Activated T-helper 17 cell treated with anti-CD3 and anti-CD28 coated beads, Interleukin-2, amount 50 U/mL, for 72 hours (primary cell): Measurements from ENCODE around the gene SH2D7. TPM values are rescaled to one million over a fixed set of nuclear protein-coding genes. Genes with fewer than 3 reads are reported as not detected.

Source experiments
- ATAC-seq: fragments of 150-1000 bp; cut with Tn5 transposase; replicated peaks from 2 replicates; pipeline ENCODE4 v1.10.0; 2021; ENCODE audit warnings: mild to moderate bottlenecking, moderate library complexity
- H3K27ac Mint-ChIP-seq: one replicate; pipeline ENCODE4 v1.8.0; 2022; ENCODE audit warnings: mixed read lengths
- H3K27me3 Mint-ChIP-seq: one replicate; pipeline ENCODE4 v1.8.0; 2022; ENCODE audit warnings: mixed read lengths
- H3K36me3 Mint-ChIP-seq: one replicate; pipeline ENCODE4 v1.8.0; 2022; ENCODE audit warnings: low read depth, mild to moderate bottlenecking, mixed read lengths
- H3K4me1 Mint-ChIP-seq: one replicate; pipeline ENCODE4 v1.8.0; 2022; ENCODE audit warnings: mixed read lengths
- H3K4me3 Mint-ChIP-seq: one replicate; pipeline ENCODE4 v1.8.0; 2022; ENCODE audit warnings: mild to moderate bottlenecking, mixed read lengths
- H3K9me3 Mint-ChIP-seq: one replicate; pipeline ENCODE4 v1.8.0; 2022; ENCODE audit warnings: mixed read lengths
- total RNA-seq, 2 donors: library from RNA; stranded (reverse); gene quantifications; one replicate each; pipeline ENCODE4 v1.2.3, GENCODE V29; 2022

The SH2D7 gene
- total RNA-seq, 2 donors from 2014 or later = not detected

DNA sequence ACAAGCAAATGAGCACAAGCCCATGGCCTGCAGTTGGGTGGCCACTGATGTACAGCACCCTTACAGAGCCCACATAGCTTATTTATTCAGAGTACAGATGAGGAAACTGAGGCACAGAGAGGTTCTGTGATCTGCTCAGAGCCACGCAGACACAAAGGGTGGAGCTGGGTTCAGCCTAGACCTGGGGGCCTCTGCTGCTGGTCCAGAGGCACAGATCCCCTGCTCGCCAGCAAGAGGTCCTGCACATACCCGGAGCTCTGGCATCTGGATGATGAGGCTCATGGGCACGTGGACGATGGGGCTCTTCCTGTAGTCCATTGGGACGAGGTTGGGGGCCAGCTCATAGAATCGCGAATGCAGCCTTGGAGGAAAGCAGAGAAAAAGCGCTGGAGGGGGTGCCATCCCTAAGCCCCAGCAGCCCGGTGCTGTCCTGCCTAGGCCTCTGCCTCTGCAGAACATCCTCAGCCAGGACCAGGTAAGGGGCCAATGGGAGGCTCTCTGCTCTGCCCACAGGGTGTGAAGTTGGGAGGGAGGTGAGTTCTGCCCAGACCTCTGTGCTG is 18.6 kb downstream of the SH2D7 start:
- H3K36me3 Mint-ChIP-seq = no peaks in the 10 kb centered on the region
- H3K4me3 Mint-ChIP-seq = no peak overlapping the region
- H3K27ac Mint-ChIP-seq = no peak overlapping the region
- H3K9me3 Mint-ChIP-seq = no peaks in the 10 kb centered on the region
- ATAC-seq = no peak
- no peaks in the 10 kb centered on the region for H3K27me3 Mint-ChIP-seq
- peaks cover 6% of the 10 kb centered on the region for H3K4me1 Mint-ChIP-seq

DNA sequence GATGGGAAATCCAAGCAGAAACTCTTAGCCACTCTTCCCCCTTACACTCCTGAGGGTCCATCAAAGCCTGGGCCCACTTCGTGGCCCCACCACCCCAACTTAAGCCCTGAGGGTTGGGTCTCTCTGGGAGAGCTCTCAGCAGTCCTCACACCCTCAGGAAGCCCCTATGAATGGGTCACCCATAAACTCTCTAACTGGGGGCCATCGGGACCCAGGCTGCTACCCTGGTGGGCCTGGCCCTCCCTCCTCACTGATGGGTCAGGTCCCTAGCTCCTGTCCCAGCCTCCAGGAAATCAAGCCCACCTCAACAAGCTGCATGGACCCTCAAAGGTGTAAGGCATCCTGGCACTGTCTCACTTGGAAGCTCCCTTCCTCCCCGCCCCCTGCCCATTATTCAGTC is 19.4 kb downstream of the SH2D7 start:
- Mint-ChIP-seq H3K4me1 (no peaks in the 10 kb centered on the region), H3K36me3 (no peaks in the 10 kb centered on the region), H3K9me3 (no peaks in the 10 kb centered on the region), H3K4me3 (no peak overlapping the region), H3K27me3 (no peaks in the 10 kb centered on the region), H3K27ac (no peak overlapping the region)
- no peak for ATAC-seq

DNA sequence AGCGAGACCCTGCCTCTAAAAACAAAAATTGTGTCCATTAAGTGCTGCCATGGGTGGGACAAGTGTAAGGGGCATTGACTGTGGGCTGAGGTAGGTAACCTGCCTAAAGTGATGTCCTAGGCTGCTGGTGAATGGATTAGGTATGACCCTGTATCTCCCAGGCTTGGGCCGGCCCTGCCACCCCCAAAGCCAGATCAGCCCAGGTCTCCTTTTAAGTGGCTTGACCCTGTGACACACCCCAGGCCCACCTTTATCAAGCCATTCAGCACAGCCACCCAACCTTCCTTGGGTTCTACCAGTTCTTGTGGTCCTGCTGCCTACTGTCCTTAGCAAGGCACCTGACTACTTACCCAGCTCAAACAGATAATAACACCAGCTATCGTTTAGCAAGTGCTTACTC is 20.2 kb downstream of the SH2D7 start:
- Mint-ChIP-seq H3K9me3 (no peaks in the 10 kb centered on the region), H3K27ac (no peak overlapping the region), H3K4me1 (no peaks in the 10 kb centered on the region), H3K27me3 (no peaks in the 10 kb centered on the region), H3K4me3 (no peak overlapping the region), H3K36me3 (no peaks in the 10 kb centered on the region)
- ATAC-seq = no peak

DNA sequence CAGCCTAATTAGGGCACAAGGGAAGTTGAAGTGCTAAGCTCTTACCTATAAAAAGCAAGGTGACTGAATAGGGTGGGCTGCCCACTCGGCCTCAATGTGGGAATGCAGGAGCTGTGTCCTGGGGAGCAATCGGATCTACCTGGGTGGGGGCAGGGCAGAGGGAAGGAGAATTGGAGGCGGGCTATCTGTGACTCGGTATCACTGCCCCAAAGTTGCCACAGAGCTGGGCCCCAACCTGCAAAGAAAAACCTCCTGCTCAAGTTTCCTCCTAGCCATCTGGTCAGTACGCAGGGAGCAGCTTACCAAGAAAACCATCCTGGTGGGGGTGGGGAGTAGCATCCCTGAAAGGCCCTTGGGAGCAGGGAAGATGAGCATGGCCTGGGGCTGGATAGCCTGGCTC is 28.2 kb downstream of the SH2D7 start:
- Mint-ChIP-seq H3K4me3 (no peak overlapping the region), H3K27ac (no peak overlapping the region), H3K27me3 (no peaks in the 10 kb centered on the region), H3K4me1 (no peaks in the 10 kb centered on the region), H3K9me3 (no peaks in the 10 kb centered on the region), H3K36me3 (no peaks in the 10 kb centered on the region)
- no peak for ATAC-seq

DNA sequence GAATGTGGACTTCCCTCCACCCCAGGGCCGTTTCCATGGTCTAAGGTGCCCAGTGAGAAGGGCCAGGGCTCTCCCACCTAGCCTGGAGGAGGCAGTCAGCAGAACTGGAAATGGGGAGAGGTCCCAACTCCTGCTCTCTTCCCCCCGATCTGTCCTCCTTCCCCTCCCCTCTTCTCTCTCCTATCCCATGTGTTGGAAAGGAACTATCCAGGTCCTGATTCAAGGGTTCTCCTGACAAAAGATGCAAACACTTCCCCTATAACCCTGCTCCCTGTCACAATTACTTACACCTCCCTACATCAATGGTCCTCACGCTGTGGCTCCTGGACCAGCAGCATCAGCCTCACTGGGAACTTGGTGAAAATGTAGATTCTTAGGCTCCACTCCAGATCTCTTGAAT is 32.9 kb downstream of the SH2D7 start:
- H3K27me3 Mint-ChIP-seq = no peaks in the 10 kb centered on the region
- H3K36me3 Mint-ChIP-seq = no peaks in the 10 kb centered on the region
- no peak for ATAC-seq
- no peak overlapping the region for H3K27ac Mint-ChIP-seq
- no peaks in the 10 kb centered on the region for H3K9me3 Mint-ChIP-seq
- H3K4me3 Mint-ChIP-seq = no peak overlapping the region
- H3K4me1 Mint-ChIP-seq = no peaks in the 10 kb centered on the region

DNA sequence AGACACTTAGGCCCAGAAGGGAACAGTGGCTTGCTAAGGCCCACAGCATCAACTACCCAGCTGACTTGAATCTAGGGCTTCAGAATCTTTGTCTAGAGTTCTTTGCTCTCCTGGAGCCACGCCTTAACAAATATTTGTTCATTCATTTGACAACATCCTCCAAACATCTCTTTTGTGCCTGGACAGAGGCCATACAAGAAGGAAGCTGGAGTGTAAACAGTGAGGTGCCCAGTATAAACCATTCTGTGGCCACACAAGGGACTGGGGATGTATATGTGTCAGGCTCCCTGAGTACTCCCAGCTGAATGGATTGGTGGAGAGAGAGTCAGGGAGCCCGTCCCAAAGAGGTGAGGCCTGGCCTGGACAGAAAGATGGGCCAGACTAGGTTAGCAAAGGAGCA is 35.5 kb downstream of the SH2D7 start:
- peak overlapping the region; percentile 51 for H3K27ac Mint-ChIP-seq
- no peak for ATAC-seq

DNA sequence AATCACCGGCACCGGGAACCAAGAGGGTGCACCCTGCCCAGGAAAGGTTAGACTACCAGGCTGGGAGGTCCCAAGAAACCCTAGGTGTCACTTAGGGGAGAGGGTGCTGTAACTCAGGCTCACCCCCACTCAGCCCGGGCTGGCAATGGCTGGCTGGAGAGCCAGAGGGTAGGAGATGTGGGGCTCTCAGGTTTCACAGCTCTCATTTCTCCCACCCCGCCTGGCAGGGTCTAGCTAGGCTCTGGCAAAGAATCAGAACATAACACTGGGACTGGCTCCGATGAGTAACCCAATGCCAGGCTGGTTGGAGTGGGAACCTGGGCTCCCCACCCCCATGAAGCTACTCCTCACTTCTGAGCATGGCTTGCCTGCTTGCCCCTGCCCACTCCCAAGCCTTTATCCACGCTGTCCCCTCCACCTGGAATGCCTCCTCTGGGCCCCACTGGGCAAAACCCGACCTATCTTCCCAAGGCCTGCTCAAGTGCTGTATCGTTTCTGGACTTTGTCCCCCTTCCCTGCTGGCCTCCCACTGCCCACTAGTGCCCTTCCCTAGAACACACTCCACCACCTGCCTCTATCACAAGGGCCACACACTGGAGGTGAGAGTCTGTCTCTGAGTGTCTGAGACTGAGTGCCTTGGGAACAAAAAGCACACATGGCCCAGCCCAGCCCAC is 36.9 kb downstream of the SH2D7 start:
- no peaks in the 10 kb centered on the region for H3K27me3 Mint-ChIP-seq
- peak overlapping the region; percentile 20 for H3K27ac Mint-ChIP-seq
- no peaks in the 10 kb centered on the region for H3K36me3 Mint-ChIP-seq
- no peaks in the 10 kb centered on the region for H3K9me3 Mint-ChIP-seq
- H3K4me3 Mint-ChIP-seq = no peak overlapping the region
- no peak for ATAC-seq
- H3K4me1 Mint-ChIP-seq = peaks cover 4% of the 10 kb centered on the region

More for the DNA sequence above, 35.5 kb downstream of the SH2D7 start:
- Mint-ChIP-seq H3K9me3 (no peaks in the 10 kb centered on the region), H3K4me3 (no peak overlapping the region), H3K36me3 (no peaks in the 10 kb centered on the region), H3K4me1 (peaks cover 4% of the 10 kb centered on the region), H3K27me3 (no peaks in the 10 kb centered on the region)

DNA sequence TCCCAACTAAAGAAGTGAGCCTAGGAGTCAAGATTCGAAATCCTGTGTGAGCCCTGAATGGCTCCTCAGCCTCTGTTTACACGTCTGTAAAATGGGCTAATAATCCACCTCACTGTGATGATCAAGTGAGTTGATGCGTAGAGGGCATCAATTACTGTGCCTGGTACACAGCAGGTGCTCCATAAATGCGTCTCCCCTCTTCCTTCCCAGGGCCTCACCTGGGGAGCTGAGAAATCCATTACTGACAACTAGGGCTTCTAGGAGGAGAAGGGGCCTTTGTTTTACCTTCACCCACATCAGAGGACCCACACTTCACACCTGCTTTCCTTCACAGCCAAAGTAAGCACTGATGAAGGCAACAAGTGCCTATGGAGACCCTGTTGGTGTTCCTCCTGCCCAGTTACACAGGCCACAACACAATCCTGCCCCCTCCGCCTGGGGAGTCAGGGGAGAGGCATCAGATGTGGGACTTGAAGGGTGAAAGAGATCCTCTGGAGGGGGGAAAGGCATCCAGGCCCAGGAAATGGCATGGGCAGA is 37.5 kb downstream of the SH2D7 start:
- peak overlapping the region; percentile 20 for H3K27ac Mint-ChIP-seq
- H3K9me3 Mint-ChIP-seq = no peaks in the 10 kb centered on the region
- peaks cover 4% of the 10 kb centered on the region for H3K4me1 Mint-ChIP-seq
- H3K27me3 Mint-ChIP-seq = no peaks in the 10 kb centered on the region
- ATAC-seq = no peak
- no peaks in the 10 kb centered on the region for H3K36me3 Mint-ChIP-seq
- peak overlapping the region; percentile 75 for H3K4me3 Mint-ChIP-seq

DNA sequence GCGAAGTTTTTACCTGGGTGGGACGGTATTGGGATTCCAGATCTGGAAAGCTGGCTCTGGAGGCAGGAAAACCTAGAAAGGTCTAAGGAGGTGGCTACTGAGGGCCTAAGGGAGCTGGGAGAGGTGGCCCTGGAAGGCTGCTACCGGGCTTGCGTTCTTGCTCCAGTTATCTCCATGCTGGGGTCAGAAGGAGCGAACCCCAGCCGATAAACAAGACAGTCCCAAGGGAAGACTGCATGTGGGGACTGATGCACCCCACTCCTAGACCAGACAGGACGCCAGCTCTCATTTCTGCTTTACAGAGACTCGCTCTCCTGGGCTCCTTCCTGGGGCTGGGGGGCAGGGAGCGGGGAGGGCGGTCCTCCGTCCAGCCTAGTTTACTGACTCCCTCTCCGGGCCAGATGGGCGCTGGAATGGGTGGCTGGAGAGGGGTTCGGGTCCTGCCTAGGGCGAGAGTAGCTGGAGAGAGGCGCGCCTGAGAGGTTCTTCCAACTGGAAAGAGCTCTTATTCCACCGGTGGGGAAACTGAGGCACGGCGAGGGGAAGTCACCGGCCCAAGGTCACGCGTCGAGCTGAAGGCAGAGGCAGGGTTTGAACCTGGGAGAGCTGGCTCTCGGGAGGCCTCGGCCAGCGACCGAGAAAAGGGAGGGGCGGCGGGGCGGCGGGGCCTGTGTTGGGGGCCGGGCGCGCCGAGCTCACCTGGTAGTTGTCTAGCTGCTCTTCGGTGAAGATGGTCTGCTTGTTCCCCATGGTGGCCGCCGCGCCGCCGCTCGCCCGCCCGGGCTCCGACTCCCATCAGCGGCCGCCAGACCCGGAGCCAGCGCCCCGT is 38.3 kb downstream of the SH2D7 start:
- ATAC-seq = peak; percentile 31
- Mint-ChIP-seq H3K27ac (peak overlapping the region; percentile 20), H3K27me3 (no peaks in the 10 kb centered on the region), H3K9me3 (no peaks in the 10 kb centered on the region), H3K4me1 (peaks cover 4% of the 10 kb centered on the region), H3K36me3 (no peaks in the 10 kb centered on the region), H3K4me3 (peak overlapping the region; percentile 75)

DNA sequence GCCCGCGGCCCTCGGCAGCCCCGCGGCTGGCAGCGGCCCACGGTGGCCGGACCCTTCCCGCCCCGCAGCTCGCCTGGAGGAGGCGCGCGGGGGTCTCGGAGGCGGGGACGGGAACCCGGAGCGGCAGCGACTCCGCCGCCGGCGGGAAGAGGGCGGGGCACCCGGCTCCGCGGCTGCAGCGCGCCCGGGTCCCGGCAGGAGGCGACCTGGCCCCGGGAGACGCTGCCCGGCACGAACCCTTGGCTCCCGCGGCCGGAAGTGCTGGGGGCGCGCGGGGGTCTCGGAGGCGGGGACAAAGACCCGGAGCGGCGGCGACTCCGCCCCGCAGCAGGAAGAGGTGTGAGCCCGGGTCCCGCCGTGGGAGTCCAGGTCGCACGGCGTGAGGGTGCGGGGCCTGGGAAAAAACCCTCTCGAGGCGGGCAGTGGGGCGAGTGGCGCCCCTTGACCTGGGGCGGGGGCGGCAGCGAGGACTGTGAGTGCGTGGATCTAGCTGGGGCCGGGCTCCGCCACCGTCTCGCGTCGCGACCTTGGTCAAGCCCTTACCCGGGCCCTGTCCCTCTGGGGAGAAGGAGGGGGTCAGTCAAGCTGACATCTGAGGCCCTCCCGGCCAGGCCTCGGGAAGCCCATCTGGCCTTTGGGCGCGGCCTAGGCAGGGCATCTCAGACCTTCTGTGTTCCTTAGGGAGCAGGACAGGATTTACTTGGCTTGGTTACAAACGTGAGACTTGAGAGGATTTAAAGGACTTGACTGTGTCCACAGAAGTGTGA is 39.1 kb downstream of the SH2D7 start, which contains the start of gene CIB2:
Gene CIB2 (minus strand): TSS at position 151 of the 767 bp plus-strand sequence. CDS start 230 bp downstream, outside the sequence.
- Mint-ChIP-seq H3K4me1 (peaks cover 4% of the 10 kb centered on the region), H3K9me3 (no peaks in the 10 kb centered on the region), H3K27me3 (no peaks in the 10 kb centered on the region), H3K27ac (peak within 1 kb of the TSS; percentile 84), H3K36me3 (no peaks in the 10 kb centered on the region), H3K4me3 (peak within 1 kb of the TSS; percentile 84)
- peak; percentile 91 for ATAC-seq

DNA sequence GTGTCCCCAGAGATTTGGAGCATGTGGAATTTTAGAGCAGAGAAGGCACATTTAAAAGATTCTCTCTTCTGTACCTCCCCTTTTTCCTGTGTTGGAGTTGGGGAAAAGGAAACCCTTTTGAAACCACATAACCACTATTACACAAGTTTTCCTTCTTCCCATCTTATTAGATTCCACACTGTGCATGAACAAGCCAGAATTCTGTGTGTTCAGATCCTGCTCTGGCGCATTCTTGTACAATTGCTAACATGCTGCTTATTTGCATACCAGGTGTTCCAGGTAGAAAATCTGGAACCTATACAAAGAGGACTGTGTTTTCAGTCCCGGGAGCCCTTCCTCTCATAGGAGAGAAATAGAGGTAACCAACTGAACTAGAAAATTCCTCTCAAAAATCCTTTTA is 41.4 kb downstream of the SH2D7 start:
- no peaks in the 10 kb centered on the region for H3K27me3 Mint-ChIP-seq
- no peaks in the 10 kb centered on the region for H3K9me3 Mint-ChIP-seq
- H3K27ac Mint-ChIP-seq = no peak overlapping the region
- peaks cover 4% of the 10 kb centered on the region for H3K4me1 Mint-ChIP-seq
- no peak overlapping the region for H3K4me3 Mint-ChIP-seq
- ATAC-seq = no peak
- no peaks in the 10 kb centered on the region for H3K36me3 Mint-ChIP-seq

DNA sequence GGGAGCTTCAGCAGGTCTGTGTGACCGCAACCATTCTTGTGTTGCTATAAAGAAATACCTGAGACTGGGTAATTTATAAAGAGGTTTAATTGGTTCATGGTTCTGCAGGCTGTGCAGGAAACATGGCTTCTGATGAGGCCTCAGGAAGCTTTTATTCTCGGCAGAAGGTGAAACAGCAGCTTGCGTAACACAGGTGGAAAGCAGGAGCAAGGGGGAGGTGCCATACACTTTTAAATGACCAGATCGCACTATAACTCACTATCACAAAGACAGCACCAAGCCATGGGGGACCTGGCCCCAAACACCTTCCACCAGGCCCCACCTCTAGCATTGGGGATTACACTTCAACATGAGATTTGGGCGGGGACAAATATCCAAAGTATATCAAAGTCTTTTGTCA is 47.2 kb downstream of the SH2D7 start:
- Mint-ChIP-seq H3K27me3 (no peaks in the 10 kb centered on the region), H3K27ac (no peak overlapping the region), H3K4me3 (no peak overlapping the region), H3K36me3 (no peaks in the 10 kb centered on the region), H3K4me1 (no peaks in the 10 kb centered on the region), H3K9me3 (no peaks in the 10 kb centered on the region)
- ATAC-seq = no peak

DNA sequence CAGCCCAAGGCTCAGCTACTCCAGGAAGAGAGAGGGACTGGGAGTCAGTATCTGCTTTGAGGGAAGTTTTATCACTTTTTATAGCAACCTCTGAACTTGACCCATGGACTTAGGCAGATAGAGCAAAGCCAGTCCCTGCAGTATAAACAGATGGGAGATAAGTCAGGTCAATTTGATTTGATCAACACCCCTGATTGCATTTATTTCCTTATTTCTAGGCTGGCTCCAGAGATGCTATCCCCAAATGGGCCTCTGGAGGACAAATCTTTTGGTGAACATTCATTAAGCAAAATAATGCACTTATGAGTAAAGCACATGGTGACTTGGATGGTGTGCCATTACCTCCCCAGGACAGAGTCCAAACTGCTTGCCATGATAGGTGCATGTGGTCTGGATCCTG is 47.9 kb downstream of the SH2D7 start:
- Mint-ChIP-seq H3K4me1 (no peaks in the 10 kb centered on the region), H3K4me3 (no peak overlapping the region), H3K9me3 (no peaks in the 10 kb centered on the region), H3K27ac (no peak overlapping the region), H3K27me3 (no peaks in the 10 kb centered on the region), H3K36me3 (no peaks in the 10 kb centered on the region)
- ATAC-seq = no peak

DNA sequence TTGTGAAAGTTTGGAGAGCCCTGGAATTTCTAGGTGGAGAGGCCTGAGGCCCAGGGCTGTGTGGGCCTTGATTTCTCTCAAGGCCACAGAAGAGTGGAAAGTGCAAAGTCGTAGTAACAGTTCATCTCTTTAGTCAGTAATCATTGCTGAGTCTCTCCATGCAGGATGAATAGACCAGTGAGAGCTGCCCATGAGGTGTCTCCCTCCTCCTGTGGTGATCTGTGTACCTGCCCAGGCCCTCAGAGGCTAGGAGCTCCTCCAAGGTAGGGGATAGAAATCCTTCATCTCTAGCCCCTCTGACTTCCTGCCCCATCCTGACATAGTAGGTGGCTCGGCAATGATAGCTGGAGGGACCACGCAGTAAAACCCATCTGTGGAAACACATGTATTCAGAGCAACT is 50.0 kb downstream of the SH2D7 start:
- Mint-ChIP-seq H3K4me1 (peaks cover 1% of the 10 kb centered on the region), H3K27ac (no peak overlapping the region), H3K27me3 (no peaks in the 10 kb centered on the region), H3K36me3 (no peaks in the 10 kb centered on the region), H3K9me3 (no peaks in the 10 kb centered on the region), H3K4me3 (no peak overlapping the region)
- ATAC-seq = no peak
